Transverse colon (tissue), 4 donors: ENCODE results near the gene PRKCA. TPM values are rescaled to one million over a fixed set of nuclear protein-coding genes. Genes with fewer than 3 reads are reported as not detected.
"Not testable (repeated sequence)": the region's sequence is repeated elsewhere in the genome, so short reads cannot be mapped to it uniquely, and the experiment has no call there.

Source experiments
- DNase-seq: peaks from one replicate; pipeline ENCODE4 v3.0.0-alpha.2; 2019
- H3K27ac ChIP-seq, 4 donors: fragments of 200-600 bp; sonication (generic); 2 replicates each; pipeline ENCODE4 v1.5.1; 2016 to 2018; ENCODE audit warnings: inconsistent platforms in 4 of 4
- H3K27me3 ChIP-seq: fragments of 200-600 bp; sonication (generic); 2 replicates; pipeline ENCODE4 v1.5.1; 2017; ENCODE audit warnings: inconsistent platforms
- H3K36me3 ChIP-seq, 4 donors: fragments of 200-600 bp; sonication (generic); 2 replicates each; pipeline ENCODE4 v1.5.1; 2017 to 2019; ENCODE audit warnings: inconsistent platforms in 4 of 4
- H3K4me1 ChIP-seq, 4 donors: fragments of 200-600 bp; sonication (generic); 2 replicates each; pipeline ENCODE4 v1.5.1; 2017 to 2020; ENCODE audit warnings: inconsistent platforms in 4 of 4
- H3K4me3 ChIP-seq, 4 donors: fragments of 200-600 bp; sonication (generic); 1 replicate in 1 of 4; 2 replicates in 3 of 4; pipeline versions ENCODE4 v1.5.1 to v1.6.1; 2017 to 2019; ENCODE audit warnings: inconsistent platforms in 4 of 4
- H3K9me3 ChIP-seq, 2 donors: fragments of 200-600 bp; sonication (generic); 2 replicates each; pipeline ENCODE4 v1.5.1; 2017 to 2019; ENCODE audit warnings: inconsistent platforms in 2 of 2
- CTCF ChIP-seq, 5 experiments: fragments of 200-600 bp in 3 of 5; fragments of 450-650 bp in 2 of 5; sonication (generic) in 3 of 5; IDR thresholded peaks; 1 replicate in 2 of 5; 2 replicates in 3 of 5; pipeline ENCODE4 v1.5.1; 2016 to 2017; ENCODE audit warnings: antibody characterized with exemption in 5 of 5, inconsistent platforms in 3 of 5, mild to moderate bottlenecking in 2 of 5, moderate library complexity in 1 of 5
- EP300 ChIP-seq: sonication (generic); formaldehyde crosslinking; IDR thresholded peaks from one replicate; pipeline ENCODE4 v1.6.1; 2017; ENCODE audit warnings: antibody characterized with exemption, low read depth
- POLR2A ChIP-seq: fragments of 450-650 bp; IDR thresholded peaks from one replicate; pipeline ENCODE4 v1.6.1; 2016; ENCODE audit warnings: antibody characterized with exemption, mild to moderate bottlenecking, moderate library complexity
- POLR2AphosphoS5 ChIP-seq, 3 donors: sonication (generic); formaldehyde crosslinking; IDR thresholded peaks; one replicate each; pipeline ENCODE4 v1.6.1; 2016; ENCODE audit warnings: antibody characterized with exemption in 3 of 3
- WGBS, 2 donors: methylation state at CpG; one replicate each; pipeline ENCODE4 v1.1.5; 2018; ENCODE audit warnings: low coverage in 1 of 2; 5-methylcytosine and 5-hydroxymethylcytosine counted together
- in situ Hi-C, 4 donors: fragments of 200-750 bp; cut with MboI; loops; one replicate each; pipeline versions ENCODE4 v1.15.0 to v1.15.1; 2017; ENCODE audit warnings: low sequenced_read_pairs in 3 of 4, low pct_ligation_motif_present in 1 of 4, low pct_unique_long_range_greater_than_20kb in 1 of 4
- intact Hi-C: fragments of 100-400 bp; cut with DNase I; formaldehyde crosslinking; loops from one replicate; pipeline ENCODE4 v1.15.1; 2023; ENCODE audit warnings: low total_unique reads
- total RNA-seq, 4 donors: library from RNA; depleted of rRNA; stranded (reverse); fragments of >200 nt; gene quantifications; one replicate each; pipeline ENCODE4 v1.1.0, GENCODE V29; 2016

Gene PRKCA
- total RNA-seq, 4 donors from 2014 or later, result 16.1 to 49.7 (median 31.7) TPM

- intact Hi-C loops (no loop called here), in situ Hi-C loops (no loop called here)
- TF ChIP-seq CTCF (IDR thresholded peaks at IDR 0.05), result no peak
- TF ChIP-seq POLR2AphosphoS5 (IDR thresholded peaks at IDR 0.05), result no peak
- TF ChIP-seq EP300, result no peak
- TF ChIP-seq POLR2A, result no peak
- Histone ChIP-seq H3K27ac (peak overlapping the region in 1 of 4 donors; percentile 42), H3K4me1 (peaks cover 0 to 12% (median 0%) of the 10 kb centered on the region in 4 donors), H3K36me3 (peaks cover 0 to 10% (median 0%) of the 10 kb centered on the region in 4 donors), H3K9me3 (peaks cover 9 to 10% of the 10 kb centered on the region in 2 donors), H3K27me3 (no peaks in the 10 kb centered on the region), H3K4me3 (no peak overlapping the region)
- DNase-seq, result no peak
Observed at GRCh38 chr17:66322764-66323163, 20.4 kb downstream of the PRKCA start.

- H3K36me3 ChIP-seq, H3K4me3 ChIP-seq, H3K27me3 ChIP-seq, H3K27ac ChIP-seq, DNase-seq, in situ Hi-C loops, intact Hi-C loops: not testable (repeated sequence)
- Histone ChIP-seq H3K9me3 (peaks cover 9 to 10% of the 10 kb centered on the region in 2 donors), H3K4me1 (peaks cover 0 to 12% (median 0%) of the 10 kb centered on the region in 4 donors)
- 78 to 86% methylated on average over 1 to 3 of the region's 3 CpGs for WGBS, 2 donors
Observed at GRCh38 chr17:66324381-66325004, 22.1 kb downstream of the PRKCA start.

- TF ChIP-seq POLR2A, result no peak
- TF ChIP-seq CTCF (IDR thresholded peaks at IDR 0.05), result no peak
- TF ChIP-seq POLR2AphosphoS5 (IDR thresholded peaks at IDR 0.05), result no peak
- no peak for TF ChIP-seq EP300
- Histone ChIP-seq H3K36me3 (peaks cover 0 to 7% (median 0%) of the 10 kb centered on the region in 4 donors), H3K4me3 (no peak overlapping the region), H3K27ac (no peak overlapping the region), H3K9me3 (peaks cover 5% of the 10 kb centered on the region in 2 donors), H3K4me1 (peaks cover 0 to 12% (median 3%) of the 10 kb centered on the region in 4 donors), H3K27me3 (no peaks in the 10 kb centered on the region)
- WGBS, 2 donors, result 92 to 93% methylated on average over 2 of the region's 2 CpGs
- no peak for DNase-seq
- in situ Hi-C loops, result no loop called here
- intact Hi-C loops, result no loop called here
Observed at GRCh38 chr17:66326476-66327047, 24.1 kb downstream of the PRKCA start.

- intact Hi-C loops (no loop called here), in situ Hi-C loops (no loop called here)
- Histone ChIP-seq H3K9me3 (no peaks in the 10 kb centered on the region), H3K27me3 (no peaks in the 10 kb centered on the region), H3K36me3 (no peaks in the 10 kb centered on the region), H3K27ac (no peak overlapping the region), H3K4me1 (peaks cover 0 to 6% (median 0%) of the 10 kb centered on the region in 4 donors), H3K4me3 (no peak overlapping the region)
- 72% methylated on average over 2 of the region's 2 CpGs for WGBS, 2 donors
- TF ChIP-seq EP300 (no peak), POLR2AphosphoS5 (IDR thresholded peaks at IDR 0.05) (no peak), CTCF (IDR thresholded peaks at IDR 0.05) (no peak), POLR2A (no peak)
- DNase-seq, result no peak
Observed at GRCh38 chr17:66330646-66331037, 28.2 kb downstream of the PRKCA start.
